ENCODE results near the gene ZBTB20. TPM values are rescaled to one million over a fixed set of nuclear protein-coding genes. Genes with fewer than 3 reads are reported as not detected.
"Not testable (repeated sequence)": the region's sequence is repeated elsewhere in the genome, so short reads cannot be mapped to it uniquely, and the experiment has no call there.

Gene ZBTB20
- total RNA-seq, 2 donors from 2014 or later, result 55.3 to 61.2 TPM

DNA sequence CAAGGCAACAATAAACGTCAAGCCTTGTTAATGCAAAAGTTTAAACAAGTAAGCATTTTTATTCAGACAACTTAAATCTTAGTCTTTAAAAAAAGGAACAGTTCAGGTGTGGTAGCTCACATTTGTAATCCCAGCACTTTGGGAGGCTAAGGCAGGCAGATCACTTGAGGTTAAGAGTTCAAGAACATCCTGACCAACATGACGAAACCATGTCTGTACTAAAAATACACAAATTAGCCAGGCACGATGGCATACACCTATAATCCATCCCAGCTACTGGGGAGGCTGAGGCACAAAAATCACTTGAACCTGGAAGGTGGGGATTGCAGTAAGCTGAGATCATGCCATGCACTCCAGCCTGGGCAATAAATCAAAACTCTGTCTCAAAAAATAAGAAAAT lies 19.9 kb downstream of the ZBTB20 start:
- Mint-ChIP-seq H3K27me3 (no peaks in the 10 kb centered on the region), H3K27ac (no peak overlapping the region), H3K4me1 (peaks cover 22% of the 10 kb centered on the region), H3K4me3 (no peak overlapping the region), H3K36me3 (ENCODE audit: low read depth) (no peaks in the 10 kb centered on the region)
- DNase-seq (no peak), ATAC-seq (no peak)
- H3K9me3 ChIP-seq (ENCODE audit: control insufficient read depth, low read length, poor library complexity, severe bottlenecking), result no peaks in the 10 kb centered on the region

DNA sequence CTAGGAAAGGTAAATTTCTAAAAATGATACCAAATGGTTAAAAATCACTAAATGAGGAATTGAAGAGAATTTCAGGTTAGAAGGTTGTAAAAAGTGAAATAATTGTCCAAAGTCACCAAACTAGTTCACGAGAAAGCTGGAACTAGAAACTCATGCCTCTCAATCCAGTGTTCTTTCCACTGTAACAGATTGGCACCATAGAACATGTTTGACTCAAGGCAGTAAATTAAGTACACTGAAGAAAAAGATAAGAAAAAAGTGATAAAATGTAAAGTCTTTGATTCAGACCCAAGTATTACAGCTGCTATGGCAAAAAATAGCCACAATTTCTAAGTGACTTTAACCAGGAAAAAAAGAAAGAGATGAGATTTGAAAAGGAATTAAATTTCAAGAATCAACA lies 26.5 kb downstream of the ZBTB20 start:
- Mint-ChIP-seq H3K4me1 (peaks cover 32% of the 10 kb centered on the region), H3K27me3 (no peaks in the 10 kb centered on the region), H3K4me3 (no peak overlapping the region), H3K27ac (no peak overlapping the region), H3K36me3 (ENCODE audit: low read depth) (no peaks in the 10 kb centered on the region)
- ATAC-seq, result no peak
- no peaks in the 10 kb centered on the region for H3K9me3 ChIP-seq (ENCODE audit: control insufficient read depth, low read length, poor library complexity, severe bottlenecking)
- DNase-seq, result no peak

DNA sequence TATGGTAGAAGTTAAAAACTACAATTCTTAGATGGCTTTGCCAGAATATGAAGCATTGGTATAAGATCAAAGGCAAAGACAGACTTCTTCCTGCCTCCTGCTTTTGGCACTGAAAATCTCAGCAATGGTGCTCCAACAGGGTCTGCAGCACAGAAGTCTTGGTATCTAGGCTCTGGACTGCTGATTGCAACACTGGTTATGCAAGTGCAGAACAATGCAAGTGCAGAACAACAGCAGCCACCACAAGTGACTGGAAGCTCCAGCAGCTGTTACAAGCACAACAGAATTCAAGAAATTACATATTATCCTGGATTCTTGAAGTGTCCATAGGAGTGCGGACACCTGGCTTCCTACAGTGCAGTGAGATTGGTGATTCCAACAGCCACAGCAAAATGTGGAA lies 33.7 kb downstream of the ZBTB20 start:
- H3K27ac Mint-ChIP-seq, result no peak overlapping the region

GRCh38 chr3:115111632-115112031 lies 35.5 kb downstream of the ZBTB20 start:
- no peaks in the 10 kb centered on the region for H3K9me3 ChIP-seq (ENCODE audit: control insufficient read depth, low read length, poor library complexity, severe bottlenecking)
- Mint-ChIP-seq H3K27me3 (no peaks in the 10 kb centered on the region), H3K36me3 (ENCODE audit: low read depth) (peaks cover 4% of the 10 kb centered on the region), H3K27ac (no peak overlapping the region), H3K4me3 (no peak overlapping the region), H3K4me1 (peaks cover 18% of the 10 kb centered on the region)
- DNase-seq (no peak), ATAC-seq (no peak)

More for the DNA sequence above, 33.7 kb downstream of the ZBTB20 start:
- Mint-ChIP-seq H3K4me1 (peaks cover 18% of the 10 kb centered on the region), H3K27me3 (no peaks in the 10 kb centered on the region), H3K36me3 (ENCODE audit: low read depth) (no peaks in the 10 kb centered on the region), H3K4me3 (no peak overlapping the region)
- ATAC-seq (no peak), DNase-seq (no peak)
- no peaks in the 10 kb centered on the region for H3K9me3 ChIP-seq (ENCODE audit: control insufficient read depth, low read length, poor library complexity, severe bottlenecking)

GRCh38 chr3:115110830-115111229 lies 36.3 kb downstream of the ZBTB20 start:
- DNase-seq (no peak), ATAC-seq (no peak)
- no peaks in the 10 kb centered on the region for H3K9me3 ChIP-seq (ENCODE audit: control insufficient read depth, low read length, poor library complexity, severe bottlenecking)
- H3K36me3 Mint-ChIP-seq (ENCODE audit: low read depth), result peaks cover 4% of the 10 kb centered on the region
- H3K27ac Mint-ChIP-seq, result no peak overlapping the region
- peaks cover 14% of the 10 kb centered on the region for H3K4me1 Mint-ChIP-seq
- no peak overlapping the region for H3K4me3 Mint-ChIP-seq
- H3K27me3 Mint-ChIP-seq, result no peaks in the 10 kb centered on the region

- H3K27me3 Mint-ChIP-seq; H3K9me3 ChIP-seq (ENCODE audit: control insufficient read depth, low read length, poor library complexity, severe bottlenecking); DNase-seq; H3K27ac Mint-ChIP-seq; ATAC-seq; H3K4me3 Mint-ChIP-seq; H3K36me3 Mint-ChIP-seq (ENCODE audit: low read depth): not testable (repeated sequence)
- peaks cover 14% of the 10 kb centered on the region for H3K4me1 Mint-ChIP-seq
These were observed 37.0 kb downstream of the ZBTB20 start for GRCh38 chr3:115110066-115110465.

GRCh38 chr3:115108614-115109013 lies 38.5 kb downstream of the ZBTB20 start:
- no peaks in the 10 kb centered on the region for H3K9me3 ChIP-seq (ENCODE audit: control insufficient read depth, low read length, poor library complexity, severe bottlenecking)
- Mint-ChIP-seq H3K27ac (no peak overlapping the region), H3K4me1 (peaks cover 11% of the 10 kb centered on the region), H3K27me3 (no peaks in the 10 kb centered on the region), H3K36me3 (ENCODE audit: low read depth) (peaks cover 4% of the 10 kb centered on the region), H3K4me3 (no peak overlapping the region)
- ATAC-seq (no peak), DNase-seq (no peak)

GRCh38 chr3:115102046-115102445 lies 45.0 kb downstream of the ZBTB20 start:
- H3K9me3 ChIP-seq (ENCODE audit: control insufficient read depth, low read length, poor library complexity, severe bottlenecking), result no peaks in the 10 kb centered on the region
- Mint-ChIP-seq H3K27ac (peak overlapping the region; percentile 51), H3K4me1 (peaks cover 25% of the 10 kb centered on the region), H3K27me3 (no peaks in the 10 kb centered on the region), H3K36me3 (ENCODE audit: low read depth) (peaks cover 3% of the 10 kb centered on the region), H3K4me3 (no peak overlapping the region)
- ATAC-seq, result no peak
- DNase-seq, result no peak

DNA sequence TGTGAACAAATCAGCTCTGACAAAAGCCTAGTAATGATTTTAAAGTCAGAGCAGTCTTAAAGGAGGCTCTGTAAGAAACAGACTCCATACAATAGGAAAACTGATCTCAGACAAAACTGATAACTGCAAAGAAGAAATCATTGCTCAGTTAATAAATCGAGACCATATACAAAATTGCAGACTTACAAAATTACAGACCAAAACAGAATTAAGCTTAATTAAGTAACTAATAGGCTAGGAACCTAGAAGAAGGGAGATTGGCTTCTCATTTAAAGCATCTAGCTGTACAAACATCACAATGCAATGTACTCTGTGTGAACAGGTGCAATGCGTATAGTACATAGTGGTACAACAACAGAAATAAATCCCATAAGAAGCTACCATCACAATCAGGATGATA lies 46.3 kb downstream of the ZBTB20 start:
- peak overlapping the region; percentile 92 for H3K4me3 Mint-ChIP-seq
- DNase-seq (no peak), ATAC-seq (no peak)
- H3K9me3 ChIP-seq (ENCODE audit: control insufficient read depth, low read length, poor library complexity, severe bottlenecking), result no peaks in the 10 kb centered on the region
- no peaks in the 10 kb centered on the region for H3K27me3 Mint-ChIP-seq
- H3K27ac Mint-ChIP-seq, result peak overlapping the region; percentile 95
- H3K36me3 Mint-ChIP-seq (ENCODE audit: low read depth), result peaks cover 3% of the 10 kb centered on the region
- peaks cover 25% of the 10 kb centered on the region for H3K4me1 Mint-ChIP-seq

DNA sequence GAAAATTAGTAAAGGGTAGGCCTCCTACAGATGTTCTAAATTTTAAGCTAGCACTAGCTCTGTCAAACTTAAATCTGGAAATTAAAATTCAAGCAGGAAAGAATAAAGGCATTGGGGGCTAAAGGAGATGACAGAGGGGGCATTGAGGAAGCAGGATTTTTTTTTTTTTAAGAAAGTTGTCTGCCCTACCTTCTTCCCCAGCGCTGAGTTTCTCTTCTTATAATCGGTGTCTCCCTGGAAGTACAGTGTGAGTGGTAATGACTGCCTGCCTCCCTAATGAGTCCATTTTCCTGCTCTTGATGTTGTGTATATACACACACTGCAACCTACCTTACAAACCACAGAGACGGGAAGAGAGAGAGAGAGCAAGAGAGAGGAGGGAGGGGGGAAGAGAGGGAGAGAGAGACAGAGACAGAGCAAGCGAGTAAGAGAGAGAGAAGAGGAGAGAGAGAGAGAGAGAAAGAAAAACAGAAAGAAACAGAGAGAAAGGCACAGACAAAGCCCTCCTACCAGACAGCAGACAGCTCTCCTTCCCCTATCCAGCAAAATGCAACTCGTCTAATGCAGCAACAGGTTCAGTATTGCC lies 47.0 kb downstream of the ZBTB20 start:
- peak in 1 of 3 donors; percentile 3 for DNase-seq
- peak overlapping the region; percentile 95 for H3K27ac Mint-ChIP-seq
- peaks cover 27% of the 10 kb centered on the region for H3K4me1 Mint-ChIP-seq
- peak; percentile 90 for ATAC-seq
- H3K9me3 ChIP-seq (ENCODE audit: control insufficient read depth, low read length, poor library complexity, severe bottlenecking), result no peaks in the 10 kb centered on the region
- no peaks in the 10 kb centered on the region for H3K27me3 Mint-ChIP-seq
- H3K36me3 Mint-ChIP-seq (ENCODE audit: low read depth), result peaks cover 3% of the 10 kb centered on the region
- peak overlapping the region; percentile 92 for H3K4me3 Mint-ChIP-seq

- H3K36me3 Mint-ChIP-seq (ENCODE audit: low read depth), result peaks cover 3% of the 10 kb centered on the region
- H3K4me1 Mint-ChIP-seq, result peaks cover 27% of the 10 kb centered on the region
- no peak for DNase-seq
- no peaks in the 10 kb centered on the region for H3K27me3 Mint-ChIP-seq
- H3K27ac Mint-ChIP-seq, result peak overlapping the region; percentile 95
- ATAC-seq, result no peak
- H3K9me3 ChIP-seq (ENCODE audit: control insufficient read depth, low read length, poor library complexity, severe bottlenecking), result no peaks in the 10 kb centered on the region
- peak overlapping the region; percentile 92 for H3K4me3 Mint-ChIP-seq
These were observed 47.7 kb downstream of the ZBTB20 start for GRCh38 chr3:115099134-115099985.

DNA sequence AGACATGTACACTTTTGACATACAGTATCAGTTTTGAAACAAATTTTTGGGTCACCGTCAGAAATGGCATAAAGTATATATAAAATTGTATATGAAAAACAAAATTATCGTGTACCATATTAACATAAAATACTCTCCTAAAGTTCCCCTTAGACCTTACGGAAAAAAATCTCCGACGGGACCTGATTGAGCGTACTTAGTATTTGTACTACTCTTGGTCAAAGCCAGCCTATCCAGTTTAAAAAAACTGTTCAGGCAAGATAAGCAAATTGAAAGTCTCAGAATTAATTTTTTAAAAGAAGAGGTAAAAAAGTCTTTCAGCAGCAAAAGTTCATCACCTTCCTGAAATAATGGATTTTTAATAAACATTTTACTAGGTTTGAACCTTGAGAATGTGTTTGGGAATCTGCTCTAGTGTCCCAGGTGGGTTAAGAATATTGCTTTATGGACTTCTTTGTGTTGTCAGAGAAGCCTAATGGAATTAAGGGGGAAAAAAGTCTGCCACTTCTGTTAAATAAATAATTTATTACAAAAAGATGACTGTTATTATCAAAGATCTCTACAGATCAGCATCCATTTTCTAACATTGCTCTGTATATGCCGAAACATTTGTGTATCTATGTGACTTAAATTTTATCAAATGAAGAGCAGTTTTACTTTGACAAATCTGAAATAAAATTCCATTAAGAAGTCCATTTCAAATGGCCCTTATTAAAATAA lies 48.6 kb downstream of the ZBTB20 start:
- Mint-ChIP-seq H3K27me3 (no peaks in the 10 kb centered on the region), H3K4me3 (no peak overlapping the region), H3K4me1 (peaks cover 29% of the 10 kb centered on the region), H3K36me3 (ENCODE audit: low read depth) (peaks cover 3% of the 10 kb centered on the region), H3K27ac (peak overlapping the region; percentile 95)
- ATAC-seq, result no peak
- no peak for DNase-seq
- no peaks in the 10 kb centered on the region for H3K9me3 ChIP-seq (ENCODE audit: control insufficient read depth, low read length, poor library complexity, severe bottlenecking)

- H3K9me3 ChIP-seq (ENCODE audit: control insufficient read depth, low read length, poor library complexity, severe bottlenecking), result no peaks in the 10 kb centered on the region
- no peak overlapping the region for H3K27ac Mint-ChIP-seq
- no peaks in the 10 kb centered on the region for H3K27me3 Mint-ChIP-seq
- peaks cover 2% of the 10 kb centered on the region for H3K36me3 Mint-ChIP-seq (ENCODE audit: low read depth)
- DNase-seq (no peak), ATAC-seq (no peak)
- H3K4me3 Mint-ChIP-seq, result no peak overlapping the region
- H3K4me1 Mint-ChIP-seq, result peaks cover 23% of the 10 kb centered on the region
These were observed 51.9 kb downstream of the ZBTB20 start for GRCh38 chr3:115095236-115095635.

Data from T-helper 17 cell (primary cell).